H9 (cell line): ENCODE data around the gene CFAP410. TPM values are rescaled to one million over a fixed set of nuclear protein-coding genes. Genes with fewer than 3 reads are reported as not detected.

Experiments used
- DNase-seq: peaks from one replicate; pipeline ENCODE4 v3.0.0-alpha.2; 2017
- H2AFZ ChIP-seq: one replicate; pipeline ENCODE4 v1.6.1; 2013; ENCODE audit warnings: mild to moderate bottlenecking, low read length, control low read depth, moderate library complexity
- H2AK5ac ChIP-seq: 2 replicates; pipeline ENCODE4 v1.6.1; 2013; ENCODE audit warnings: low read length, control low read depth, mixed read lengths; ENCODE audit not compliant: insufficient read length
- H2BK120ac ChIP-seq: one replicate; pipeline ENCODE4 v1.6.1; 2013; ENCODE audit warnings: low read depth, mild to moderate bottlenecking, low read length, control low read depth, inconsistent platforms; ENCODE audit not compliant: poor library complexity, severe bottlenecking
- H2BK12ac ChIP-seq: 2 replicates; pipeline ENCODE4 v1.6.1; 2013; ENCODE audit warnings: low read length, control low read depth, mixed read lengths, low read depth; ENCODE audit not compliant: insufficient read length
- H2BK15ac ChIP-seq: 2 replicates; pipeline ENCODE4 v1.6.1; 2013; ENCODE audit warnings: low read depth, low read length, control low read depth
- H2BK20ac ChIP-seq: one replicate; pipeline ENCODE4 v1.6.1; 2013; ENCODE audit warnings: low read depth, mild to moderate bottlenecking, low read length, control low read depth, inconsistent platforms; ENCODE audit not compliant: poor library complexity, severe bottlenecking
- H2BK5ac ChIP-seq: 2 replicates; pipeline ENCODE4 v1.6.1; 2013; ENCODE audit warnings: low read length, control low read depth, mixed read lengths; ENCODE audit not compliant: insufficient read length
- H3K14ac ChIP-seq: 2 replicates; pipeline ENCODE4 v1.6.1; 2013; ENCODE audit warnings: low read length, control low read depth; ENCODE audit not compliant: insufficient read depth
- H3K18ac ChIP-seq: 2 replicates; pipeline ENCODE4 v1.6.1; 2013; ENCODE audit warnings: low read depth, mild to moderate bottlenecking, mixed read lengths, low read length, control low read depth; ENCODE audit not compliant: insufficient read length
- H3K23ac ChIP-seq: 2 replicates; pipeline ENCODE4 v1.6.1; 2013; ENCODE audit warnings: low read length, control low read depth, mixed read lengths, low read depth; ENCODE audit not compliant: insufficient read length
- H3K23me2 ChIP-seq: 2 replicates; pipeline ENCODE4 v1.6.1; 2013; ENCODE audit warnings: low read depth, mild to moderate bottlenecking, mixed read lengths, low read length, control low read depth; ENCODE audit not compliant: insufficient read length, poor library complexity, severe bottlenecking
- H3K27ac ChIP-seq: 2 replicates; pipeline ENCODE4 v1.5.1; 2013; ENCODE audit warnings: low read length, control low read depth, mixed read lengths, low read depth; ENCODE audit not compliant: insufficient read length
- H3K27me3 ChIP-seq: 2 replicates; pipeline ENCODE4 v1.6.1; 2013; ENCODE audit warnings: low read length, control low read depth, inconsistent platforms; ENCODE audit not compliant: insufficient read depth
- H3K4ac ChIP-seq: 2 replicates; pipeline ENCODE4 v1.6.1; 2013; ENCODE audit warnings: low read depth, mild to moderate bottlenecking, control low read depth, inconsistent platforms, low read length, moderate library complexity
- H3K4me1 ChIP-seq: 2 replicates; pipeline ENCODE4 v1.6.1; 2013; ENCODE audit warnings: low read length, control low read depth, inconsistent platforms; ENCODE audit not compliant: insufficient read depth
- H3K4me2 ChIP-seq: 2 replicates; pipeline ENCODE4 v1.6.1; 2013; ENCODE audit warnings: low read length, control low read depth, mixed read lengths; ENCODE audit not compliant: insufficient read length, insufficient read depth
- H3K56ac ChIP-seq: 2 replicates; pipeline ENCODE4 v1.6.1; 2013; ENCODE audit warnings: low read depth, mild to moderate bottlenecking, mixed read lengths, low read length, control low read depth; ENCODE audit not compliant: insufficient read length
- H3K79me1 ChIP-seq: 2 replicates; pipeline ENCODE4 v1.6.1; 2013; ENCODE audit warnings: low read depth, mild to moderate bottlenecking, moderate library complexity, low read length, control low read depth, inconsistent platforms; ENCODE audit not compliant: insufficient read depth, poor library complexity, severe bottlenecking
- H3K79me2 ChIP-seq: 2 replicates; pipeline ENCODE4 v1.6.1; 2013; ENCODE audit warnings: low read length, control low read depth, inconsistent platforms; ENCODE audit not compliant: insufficient read depth
- H3K9ac ChIP-seq: 2 replicates; pipeline ENCODE4 v1.6.1; 2013; ENCODE audit warnings: low read length, control low read depth, mixed read lengths; ENCODE audit not compliant: insufficient read length; ENCODE audit errors: extremely low read depth
- H3K9me3 ChIP-seq: one replicate; pipeline ENCODE4 v1.6.1; 2013; ENCODE audit warnings: low read depth, low read length, inconsistent platforms; ENCODE audit not compliant: control insufficient read depth
- H3T11ph ChIP-seq: one replicate; pipeline ENCODE4 v1.6.1; 2013; ENCODE audit warnings: mild to moderate bottlenecking, low read length, control low read depth, inconsistent platforms
- H4K20me1 ChIP-seq: one replicate; pipeline ENCODE4 v1.6.1; 2013; ENCODE audit not compliant: control insufficient read depth, insufficient read length, insufficient read depth
- H4K5ac ChIP-seq: 2 replicates; pipeline ENCODE4 v1.6.1; 2013; ENCODE audit warnings: low read depth, mild to moderate bottlenecking, mixed read lengths, low read length, control low read depth; ENCODE audit not compliant: insufficient read length
- H4K8ac ChIP-seq: replicated peaks from 2 replicates; pipeline ENCODE4 v1.6.1; 2013; ENCODE audit warnings: low read length, control low read depth, mixed read lengths, low read depth; ENCODE audit not compliant: insufficient read length
- H4K91ac ChIP-seq: 2 replicates; pipeline ENCODE4 v1.6.1; 2013; ENCODE audit warnings: low read depth, mild to moderate bottlenecking, moderate library complexity, mixed read lengths, low read length, control low read depth; ENCODE audit not compliant: insufficient read length
- H3K27ac Mint-ChIP-seq, 3 experiments: 2 replicates in 2 of 3; 3 replicates in 1 of 3; pipeline ENCODE4 v1.8.0; 2020 to 2021; ENCODE audit warnings: mixed read lengths in 3 of 3, mild to moderate bottlenecking in 1 of 3, moderate library complexity in 1 of 3
- H3K27me3 Mint-ChIP-seq: 2 replicates; pipeline ENCODE4 v1.8.0; 2021; ENCODE audit warnings: low read depth, mild to moderate bottlenecking, moderate library complexity, mixed read lengths
- H3K36me3 Mint-ChIP-seq, 3 experiments: 2 replicates in 2 of 3; 3 replicates in 1 of 3; pipeline ENCODE4 v1.8.0; 2020 to 2021; ENCODE audit warnings: low read depth in 3 of 3, mixed read lengths in 3 of 3; ENCODE audit not compliant: insufficient read depth in 1 of 3
- H3K4me1 Mint-ChIP-seq, 2 experiments: 2 replicates each; pipeline ENCODE4 v1.8.0; 2020; ENCODE audit warnings: mixed read lengths in 2 of 2
- H3K4me3 Mint-ChIP-seq, 2 experiments: 2 replicates in 1 of 2; 3 replicates in 1 of 2; pipeline ENCODE4 v1.8.0; 2020 to 2021; ENCODE audit warnings: mild to moderate bottlenecking in 2 of 2, mixed read lengths in 2 of 2, moderate library complexity in 1 of 2
- H3K9me3 Mint-ChIP-seq, 2 experiments: 2 replicates in 1 of 2; 3 replicates in 1 of 2; pipeline ENCODE4 v1.8.0; 2020; ENCODE audit warnings: mild to moderate bottlenecking in 2 of 2, mixed read lengths in 2 of 2, moderate library complexity in 1 of 2
- CTCF ChIP-seq: fragments of 200-600 bp; sonication (generic); conservative IDR thresholded peaks from 3 replicates; pipeline ENCODE4 v1.8.0; 2021; ENCODE audit warnings: antibody characterized with exemption, mild to moderate bottlenecking
- WGBS: extraction: QIAGEN DNeasy Blood & Tissue Kit; methylation state at CpG from one replicate; pipeline ENCODE4 v1.1.7; 2013; ENCODE audit warnings: missing lambda C conversion rate, low lambda C conversion rate, mixed read lengths; ENCODE audit not compliant: insufficient read length; ENCODE audit errors: extremely low coverage; 5-methylcytosine and 5-hydroxymethylcytosine counted together
- total RNA-seq: library from RNA; stranded (reverse); gene quantifications from 2 replicates; pipeline ENCODE4 v1.2.1, GENCODE V29; 2021

Gene CFAP410
- total RNA-seq, 1 experiment from 2014 or later: 17.0 TPM

GRCh38 chr21:44289381-44290010 lies 49.7 kb downstream of the CFAP410 start:
- H4K8ac ChIP-seq: no peak overlapping the region
- no peak overlapping the region for H3K9ac ChIP-seq
- no peak overlapping the region for H2AK5ac ChIP-seq
- H2BK120ac ChIP-seq: no peak overlapping the region
- H2BK20ac ChIP-seq: no peak overlapping the region
- H3T11ph ChIP-seq: no peak overlapping the region
- no peaks in the 10 kb centered on the region for H3K23me2 ChIP-seq
- H3K18ac ChIP-seq: no peak overlapping the region
- no peak overlapping the region for H3K56ac ChIP-seq
- no peak overlapping the region for H3K27ac ChIP-seq
- DNase-seq: no peak
- no peak overlapping the region for H3K14ac ChIP-seq
- no CpG with 5 or more reads among the region's 24 CpGs for WGBS
- no peaks in the 10 kb centered on the region for H3K9me3 ChIP-seq
- Mint-ChIP-seq H3K4me1 (peaks cover 1 to 4% of the 10 kb centered on the region in 2 experiments; a peak in 3 of 4 replicates), H3K27ac (no peak overlapping the region), H3K9me3 (no peaks in the 10 kb centered on the region), H3K4me3 (no peak overlapping the region), H3K36me3 (no peaks in the 10 kb centered on the region), H3K27me3 (peaks cover 6% of the 10 kb centered on the region)
- no peak overlapping the region for H2BK12ac ChIP-seq
- no peaks in the 10 kb centered on the region for H3K79me1 ChIP-seq
- no peak overlapping the region for H2BK5ac ChIP-seq
- H3K4me1 ChIP-seq: no peaks in the 10 kb centered on the region
- no peak overlapping the region for H2BK15ac ChIP-seq
- H3K23ac ChIP-seq: no peak overlapping the region
- H4K91ac ChIP-seq: no peak overlapping the region
- no peak overlapping the region for H2AFZ ChIP-seq
- no peaks in the 10 kb centered on the region for H4K20me1 ChIP-seq
- no peaks in the 10 kb centered on the region for H3K27me3 ChIP-seq
- H3K4me2 ChIP-seq: no peak overlapping the region
- no peaks in the 10 kb centered on the region for H3K79me2 ChIP-seq
- no peak for TF ChIP-seq CTCF
- no peak overlapping the region for H3K4ac ChIP-seq
- no peak overlapping the region for H4K5ac ChIP-seq
